Adrenal gland (tissue), 12 donors: ENCODE results near the gene DGKG. TPM values are rescaled to one million over a fixed set of nuclear protein-coding genes. Genes with fewer than 3 reads are reported as not detected.

Source experiments
- DNase-seq, 7 donors: peaks; one replicate each; pipeline ENCODE4 v3.0.0-alpha.2; 2019 to 2020
- H3K27ac ChIP-seq, 5 donors: fragments of 200-600 bp; sonication (generic) in 4 of 5; 1 replicate in 3 of 5; 2 replicates in 2 of 5; pipeline versions ENCODE4 v1.5.1 to v1.8.0; 2016 to 2020; ENCODE audit warnings: mild to moderate bottlenecking in 1 of 5
- H3K27me3 ChIP-seq: fragments of 200-600 bp; 2 replicates; pipeline ENCODE4 v1.8.0; 2021
- H3K36me3 ChIP-seq, 2 donors: fragments of 200-600 bp; replicated peaks in 1 of 2; 1 replicate in 1 of 2; 2 replicates in 1 of 2; pipeline versions ENCODE4 v1.5.1 to v1.8.0; 2018 to 2022
- H3K4me1 ChIP-seq, 2 donors: fragments of 200-600 bp; replicated peaks in 1 of 2; 1 replicate in 1 of 2; 2 replicates in 1 of 2; pipeline versions ENCODE4 v1.5.1 to v1.8.0; 2018 to 2021
- H3K4me3 ChIP-seq, 4 donors: fragments of 200-600 bp; sonication (generic) in 3 of 4; one replicate each; pipeline ENCODE4 v1.5.1; 2016 to 2018
- H3K9me3 ChIP-seq, 3 donors: fragments of 200-600 bp; sonication (generic) in 1 of 3; replicated peaks in 1 of 3; 1 replicate in 2 of 3; 2 replicates in 1 of 3; pipeline versions ENCODE4 v1.5.1 to v1.8.0; 2016 to 2021
- POLR2A ChIP-seq, 2 donors: fragments of 450-650 bp; IDR thresholded peaks; one replicate each; pipeline ENCODE4 v1.6.1; 2017; ENCODE audit warnings: antibody characterized with exemption in 2 of 2, mild to moderate bottlenecking in 2 of 2, moderate library complexity in 1 of 2
- WGBS, 4 donors: extraction: QIAGEN DNeasy Blood & Tissue Kit in 2 of 4; methylation state at CpG; one replicate each; pipeline versions ENCODE4 v1.1.5 to v1.1.7; 2013 to 2017; 5-methylcytosine and 5-hydroxymethylcytosine counted together
- intact Hi-C, 2 donors: fragments of 100-400 bp; cut with DNase I; formaldehyde crosslinking; loops; one replicate each; pipeline versions ENCODE4 v1.14.1 to v1.15.0; 2022 to 2023
- polyA plus RNA-seq, 3 donors: library from polyadenylated mRNA; stranded (reverse); fragments of 200-250 nt in 2 of 3; fragments of 350-450 nt in 1 of 3; fragmentation: Illumina TruSeq in 1 of 3; extraction: RNeasy Lipid Tissue Mini Kit (QIAGEN cat#74804) in 1 of 3; gene quantifications; one replicate each; pipeline ENCODE4 v1.2.3, GENCODE V29; 2013 to 2014
- total RNA-seq, 9 donors: library from RNA; depleted of rRNA in 4 of 9; stranded (reverse); fragments of >200 nt in 4 of 9; fragments of 120-200 nt in 1 of 9; fragmentation: NEBNext Ultra II Directional in 1 of 9; extraction: Animal tissue kit (Norgen Biotek cat#: 25700) in 1 of 9; gene quantifications; one replicate each; pipeline versions ENCODE4 v1.1.0 to v1.2.4, GENCODE V29; 2013 to 2023
- TF ChIP-seq, protein P1 (sequence below), 6 experiments: fragments of 450-650 bp in 4 of 6; fragments of 200-600 bp in 2 of 6; sonication (generic) in 1 of 6; IDR thresholded peaks; 1 replicate in 5 of 6; 2 replicates in 1 of 6; pipeline versions ENCODE4 v1.5.1 to v1.8.0; 2016 to 2021; ENCODE audit warnings: antibody characterized with exemption in 6 of 6, mild to moderate bottlenecking in 2 of 6, moderate library complexity in 1 of 6
- donor health status: healthy with polysubstance abuse.
- donor health status: Bipolar disorder and iron deficiency.
- donor health status: DM: yes; HTN: yes; CAD: no.
- donor health status: DM: no; HTN: no; CAD: no.
- donor health status: DM: no; HTN: no; CAD: no.
- donor health status: DM: yes; HTN: yes; CAD: no.

Gene DGKG
- total and polyA plus RNA-seq, 12 donors, result 2.9 to 43.7 (median 28.3) TPM

DNA sequence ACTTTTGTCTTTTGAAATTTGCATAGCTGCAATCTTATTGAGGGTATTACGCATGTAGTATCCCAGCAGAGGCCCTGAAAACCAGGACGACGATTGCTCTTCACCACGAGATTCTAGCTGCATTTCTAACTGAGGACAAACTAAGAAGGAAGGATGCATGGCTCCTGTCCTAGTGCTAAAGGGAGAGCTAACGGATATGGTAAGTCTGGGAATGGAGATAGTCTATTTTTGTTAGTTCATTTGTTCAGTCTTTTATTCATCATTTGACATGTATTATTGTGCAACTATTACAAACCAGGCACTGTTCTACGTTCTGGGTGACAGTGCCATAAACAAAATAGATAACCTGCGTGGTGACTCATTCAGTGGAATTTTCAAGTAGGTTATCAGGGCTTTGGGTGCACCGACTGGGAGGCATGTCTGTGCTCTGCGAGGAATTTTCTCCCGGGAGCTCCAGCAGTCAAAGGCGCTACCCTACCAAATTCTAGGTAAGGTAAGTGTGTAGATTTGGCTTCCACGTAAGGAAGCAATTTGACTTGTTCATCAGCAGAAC lies 201.3 kb downstream of the DGKG start:
- peak in 3 of 7 donors; percentile 23 to 40 (median 33) for DNase-seq
- Histone ChIP-seq H3K27me3 (no peaks in the 10 kb centered on the region), H3K36me3 (no peaks in the 10 kb centered on the region), H3K9me3 (no peaks in the 10 kb centered on the region), H3K4me1 (no peaks in the 10 kb centered on the region), H3K4me3 (no peak overlapping the region), H3K27ac (no peak overlapping the region)
- WGBS, 4 donors, result 66 to 78% (median 73%) methylated on average over 12 of the region's 12 CpGs
- TF ChIP-seq, protein P1, sequence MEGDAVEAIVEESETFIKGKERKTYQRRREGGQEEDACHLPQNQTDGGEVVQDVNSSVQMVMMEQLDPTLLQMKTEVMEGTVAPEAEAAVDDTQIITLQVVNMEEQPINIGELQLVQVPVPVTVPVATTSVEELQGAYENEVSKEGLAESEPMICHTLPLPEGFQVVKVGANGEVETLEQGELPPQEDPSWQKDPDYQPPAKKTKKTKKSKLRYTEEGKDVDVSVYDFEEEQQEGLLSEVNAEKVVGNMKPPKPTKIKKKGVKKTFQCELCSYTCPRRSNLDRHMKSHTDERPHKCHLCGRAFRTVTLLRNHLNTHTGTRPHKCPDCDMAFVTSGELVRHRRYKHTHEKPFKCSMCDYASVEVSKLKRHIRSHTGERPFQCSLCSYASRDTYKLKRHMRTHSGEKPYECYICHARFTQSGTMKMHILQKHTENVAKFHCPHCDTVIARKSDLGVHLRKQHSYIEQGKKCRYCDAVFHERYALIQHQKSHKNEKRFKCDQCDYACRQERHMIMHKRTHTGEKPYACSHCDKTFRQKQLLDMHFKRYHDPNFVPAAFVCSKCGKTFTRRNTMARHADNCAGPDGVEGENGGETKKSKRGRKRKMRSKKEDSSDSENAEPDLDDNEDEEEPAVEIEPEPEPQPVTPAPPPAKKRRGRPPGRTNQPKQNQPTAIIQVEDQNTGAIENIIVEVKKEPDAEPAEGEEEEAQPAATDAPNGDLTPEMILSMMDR (IDR thresholded peaks at IDR 0.05), result no peak
- no peak for TF ChIP-seq POLR2A (IDR thresholded peaks at IDR 0.05)
- intact Hi-C loops, result no loop called here

- no peak for DNase-seq
- no peak overlapping the region for H3K4me3 ChIP-seq
- H3K9me3 ChIP-seq, result no peaks in the 10 kb centered on the region
- H3K4me1 ChIP-seq, result no peaks in the 10 kb centered on the region
- peaks cover 0 to 6% of the 10 kb centered on the region in 2 donors for H3K36me3 ChIP-seq
- intact Hi-C loops, result no loop called here
- no peak overlapping the region for H3K27ac ChIP-seq
- no peaks in the 10 kb centered on the region for H3K27me3 ChIP-seq
- TF ChIP-seq POLR2A (IDR thresholded peaks at IDR 0.05), result no peak
- TF ChIP-seq, protein P1 (IDR thresholded peaks at IDR 0.05), result no peak
- 93 to 100% (median 96%) methylated on average over 2 of the region's 2 CpGs for WGBS, 4 donors
Measured at GRCh38 chr3:186154641-186155040, 207.4 kb downstream of the DGKG start.

- WGBS, 4 donors, result 74 to 81% (median 78%) methylated on average over 9 of the region's 9 CpGs
- no peak for TF ChIP-seq POLR2A (IDR thresholded peaks at IDR 0.05)
- TF ChIP-seq, protein P1 (IDR thresholded peaks at IDR 0.05), result no peak
- no peaks in the 10 kb centered on the region for H3K9me3 ChIP-seq
- intact Hi-C loops, result no loop called here
- H3K4me3 ChIP-seq, result no peak overlapping the region
- H3K27ac ChIP-seq, result peak overlapping the region in 1 of 5 donors; percentile 40
- no peaks in the 10 kb centered on the region for H3K27me3 ChIP-seq
- H3K36me3 ChIP-seq, result peaks cover 0 to 8% of the 10 kb centered on the region in 2 donors
- DNase-seq, result no peak
- H3K4me1 ChIP-seq, result no peaks in the 10 kb centered on the region
Measured at GRCh38 chr3:186152889-186153292, 209.1 kb downstream of the DGKG start.

DNA sequence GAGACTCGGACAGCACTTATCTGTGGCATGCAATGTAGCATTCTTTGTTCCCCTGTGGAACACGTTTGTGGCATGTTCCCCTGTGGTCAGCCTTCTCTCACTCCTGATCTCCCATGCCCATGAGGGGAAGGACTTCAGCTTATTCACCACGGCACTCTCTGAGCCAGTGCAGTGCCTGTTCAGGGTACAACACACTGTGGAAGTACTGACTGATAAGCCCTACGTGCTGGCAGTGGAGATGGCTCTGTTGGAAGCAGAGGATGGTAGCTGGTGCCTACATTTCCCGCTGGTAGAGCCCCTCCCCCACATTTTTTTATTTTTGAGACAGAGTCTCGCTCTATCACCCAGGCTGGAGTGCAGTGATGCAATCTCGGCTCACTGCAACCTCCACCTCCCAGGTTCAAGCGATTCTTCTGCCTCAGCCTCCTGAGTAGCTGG lies 209.7 kb downstream of the DGKG start:
- no peak overlapping the region for H3K27ac ChIP-seq
- no peak for DNase-seq
- no peak overlapping the region for H3K4me3 ChIP-seq
- intact Hi-C loops, result no loop called here
- TF ChIP-seq, protein P1 (IDR thresholded peaks at IDR 0.05), result no peak
- no peak for TF ChIP-seq POLR2A (IDR thresholded peaks at IDR 0.05)
- H3K36me3 ChIP-seq, result peaks cover 0 to 8% of the 10 kb centered on the region in 2 donors
- no peaks in the 10 kb centered on the region for H3K4me1 ChIP-seq
- no peaks in the 10 kb centered on the region for H3K27me3 ChIP-seq
- H3K9me3 ChIP-seq, result no peaks in the 10 kb centered on the region
- 70 to 85% (median 78%) methylated on average over 8 of the region's 8 CpGs for WGBS, 4 donors
